Inferior parietal cortex (tissue), 1 donor: Measurements from ENCODE around the gene ONECUT3.
"Not testable (repeated sequence)": the region's sequence is repeated elsewhere in the genome, so short reads cannot be mapped to it uniquely, and the experiment has no call there.

Experiments
- DNase-seq: peaks from one replicate; pipeline ENCODE4 v3.0.0-alpha.2; 2016; ENCODE audit errors: extremely low spot score

Gene ONECUT3

DNA sequence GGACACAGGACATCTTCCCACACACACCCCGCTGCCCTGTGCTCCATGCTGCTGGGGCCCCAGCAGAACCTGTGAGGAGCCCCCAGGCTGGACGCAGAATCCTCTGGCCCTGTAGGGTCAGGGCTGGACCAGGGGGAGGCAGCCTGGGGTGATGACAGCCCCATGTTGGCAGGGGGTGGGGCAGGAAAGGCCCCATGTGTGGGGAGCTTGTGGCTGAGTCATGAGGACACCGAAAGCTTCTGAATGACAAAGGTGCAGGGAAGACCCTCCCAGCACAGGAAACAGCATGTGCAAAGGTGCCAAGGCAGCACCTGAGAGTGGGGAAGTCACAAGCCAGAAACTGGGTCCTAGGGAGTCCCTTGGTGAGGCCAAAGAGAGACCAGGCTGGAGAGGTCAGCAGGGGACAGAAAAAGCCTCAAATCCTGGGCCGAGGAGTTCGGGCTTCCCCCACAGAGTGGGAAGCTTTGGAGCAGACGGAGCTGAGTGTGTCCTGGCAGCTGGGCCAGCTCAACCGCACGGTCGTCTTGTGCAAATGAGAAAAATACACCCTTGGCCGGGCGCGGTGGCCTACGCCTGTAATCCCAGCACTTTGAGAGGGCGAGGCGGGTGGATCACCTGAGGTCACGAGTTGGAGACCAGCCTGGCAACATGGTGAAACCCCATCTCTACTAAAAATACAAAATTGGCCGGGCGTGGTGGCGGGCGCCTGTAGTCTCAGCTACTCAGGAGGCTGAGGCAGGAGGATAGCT lies 41.3 kb downstream of the ONECUT3 start:
- no peak for DNase-seq

DNA sequence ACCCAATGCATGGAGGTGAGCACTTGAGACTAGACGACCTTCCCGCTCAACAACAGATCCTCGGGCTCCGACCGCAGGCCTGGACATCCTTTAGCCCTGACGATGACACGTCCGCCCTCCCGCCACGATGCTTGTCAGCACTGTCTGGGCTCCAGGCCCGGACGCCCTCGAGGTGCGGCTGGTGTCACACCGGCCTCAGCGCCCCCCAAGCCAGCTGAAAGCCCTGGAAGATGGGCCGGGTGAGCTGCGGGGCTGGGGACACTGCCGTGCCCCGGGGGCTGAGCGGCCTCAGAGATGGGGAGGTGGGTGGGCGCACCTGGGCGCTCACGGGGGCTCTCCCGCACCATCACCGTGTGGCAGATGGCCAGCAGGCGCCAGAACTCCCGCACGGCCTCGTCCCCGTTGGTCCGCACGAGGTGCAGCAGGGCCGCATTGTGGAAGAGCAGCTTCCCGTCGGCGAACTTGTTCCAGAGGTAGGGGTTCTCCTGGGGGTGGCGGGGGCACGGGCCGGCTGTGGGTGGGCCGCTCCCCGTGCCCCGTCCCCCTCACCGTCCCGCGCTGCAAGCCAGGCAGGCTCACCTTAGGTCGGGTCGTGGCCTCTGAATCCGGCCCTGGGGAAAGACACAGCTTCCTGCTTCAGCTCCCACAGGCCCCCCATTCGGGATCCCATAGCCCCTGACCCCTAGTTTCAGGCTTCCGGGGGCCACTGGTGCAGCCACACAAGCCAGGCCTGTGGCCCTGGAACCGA lies 43.3 kb downstream of the ONECUT3 start:
- no peak for DNase-seq

GRCh38 chr19:1797313-1797712 lies 44.0 kb downstream of the ONECUT3 start:
- not testable (repeated sequence) for DNase-seq

- DNase-seq: no peak
These were observed 46.5 kb downstream of the ONECUT3 start for GRCh38 chr19:1799695-1800342.

- DNase-seq: no peak
These were observed 51.6 kb downstream of the ONECUT3 start for GRCh38 chr19:1804858-1805257.

DNA sequence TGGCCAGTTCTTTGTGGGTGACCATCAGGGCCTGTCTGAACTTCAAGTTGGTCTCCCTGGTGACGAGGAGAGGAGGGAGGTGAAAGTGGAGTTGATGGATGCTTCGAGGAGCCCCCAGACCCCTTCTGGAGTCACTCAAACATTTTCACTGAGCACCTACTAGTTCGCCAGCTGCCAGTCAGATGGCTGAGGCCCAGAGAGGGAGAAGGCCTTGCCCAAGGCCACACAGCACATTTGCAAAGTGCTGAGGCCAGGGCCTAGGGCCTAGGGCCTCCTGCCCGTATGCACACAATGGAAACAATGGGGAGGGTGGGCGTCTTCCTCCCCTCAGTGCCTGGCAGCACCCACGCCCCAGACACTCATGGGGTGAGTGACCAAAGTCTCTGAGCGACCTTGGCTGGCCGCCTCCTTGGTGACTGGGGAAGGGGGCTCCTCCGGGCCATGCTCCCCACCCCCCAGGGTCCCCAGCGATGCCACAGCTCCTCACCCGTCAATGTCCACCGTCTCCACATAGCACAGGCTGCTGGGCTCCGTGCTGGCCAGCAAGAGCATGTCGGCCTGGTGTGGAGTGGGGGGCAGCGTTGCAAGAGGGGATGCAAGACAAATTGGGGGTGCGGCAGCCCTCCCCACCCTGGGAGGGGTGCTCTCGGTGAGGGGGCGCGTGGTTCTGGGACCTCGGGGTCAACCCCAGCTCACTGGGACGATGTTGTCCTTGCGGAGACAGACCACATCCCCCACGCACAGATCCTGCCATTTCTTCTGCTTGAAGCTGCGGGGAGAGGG lies 52.3 kb downstream of the ONECUT3 start:
- no peak for DNase-seq

DNA sequence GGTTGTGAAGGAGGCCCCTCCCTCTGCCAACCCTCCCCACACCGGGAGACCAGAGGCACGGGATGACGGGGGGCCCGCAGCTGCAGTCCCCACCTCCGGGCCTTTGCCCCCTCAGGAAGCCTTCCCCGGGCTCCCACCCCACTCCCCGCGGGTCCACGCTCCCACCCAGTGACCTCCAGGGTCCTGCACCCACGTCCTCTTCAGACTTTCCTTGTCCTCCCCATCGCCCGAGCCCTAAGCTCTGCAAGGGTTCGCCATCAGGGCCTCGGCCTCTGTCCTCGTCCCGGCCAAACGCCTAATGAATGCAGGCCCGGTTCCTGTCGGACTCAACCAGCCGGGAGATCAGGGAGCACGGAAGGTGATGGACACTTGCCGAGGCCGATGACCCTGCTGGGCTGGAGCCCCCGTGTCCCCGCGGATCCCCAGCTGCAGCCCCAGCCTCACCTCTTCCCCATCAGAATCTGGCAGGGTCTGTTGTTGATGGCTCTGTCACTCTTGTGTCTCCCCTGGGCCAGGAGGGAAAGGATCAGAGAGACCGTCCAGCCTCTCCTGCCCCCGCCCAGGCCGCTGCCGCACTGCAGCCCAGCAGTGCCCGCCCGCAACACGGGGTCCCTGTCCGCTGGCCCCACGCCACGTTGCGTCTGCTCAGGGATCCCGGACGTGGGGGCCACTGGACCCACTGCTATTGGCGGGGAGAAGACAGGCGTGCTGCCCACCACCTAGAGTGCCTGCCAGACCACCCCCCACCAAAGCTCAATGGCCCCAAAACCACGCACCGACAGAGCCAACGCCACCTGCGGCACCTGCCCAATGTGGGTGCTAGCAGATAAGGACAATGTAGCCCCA lies 53.1 kb downstream of the ONECUT3 start:
- no peak for DNase-seq

DNA sequence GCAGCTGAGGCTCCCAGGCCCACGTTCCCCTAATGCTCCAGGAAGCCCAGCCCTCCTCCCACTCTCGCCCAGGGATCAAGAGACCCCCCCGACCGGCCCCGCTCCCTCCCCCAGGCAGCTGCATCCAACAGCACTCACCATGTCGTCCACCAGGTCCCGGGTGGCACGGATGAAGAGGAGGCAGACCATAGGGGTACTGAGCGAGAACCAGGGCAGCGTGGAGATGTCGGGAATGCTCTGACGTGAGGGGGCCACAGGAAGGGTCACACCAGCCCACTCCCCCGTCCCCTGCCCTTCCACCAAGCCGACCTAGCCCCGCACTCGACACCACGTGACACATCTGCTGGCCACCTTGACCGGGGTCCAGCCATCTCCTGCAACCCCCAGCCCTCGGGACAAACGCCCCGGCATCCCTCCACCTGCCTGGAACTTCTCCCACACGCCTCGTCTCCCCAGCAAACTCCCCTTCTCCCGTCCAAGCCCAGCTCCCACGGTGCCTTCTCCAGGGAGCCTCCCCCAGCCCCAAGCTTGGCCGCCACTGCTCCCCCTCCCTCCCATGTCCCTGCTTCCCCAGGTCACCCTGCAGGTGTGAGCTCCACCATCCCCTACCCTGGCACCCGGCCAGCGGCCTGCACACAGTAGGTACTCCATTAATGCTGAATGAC lies 53.9 kb downstream of the ONECUT3 start:
- DNase-seq: no peak

- DNase-seq: no peak
These were observed 54.5 kb downstream of the ONECUT3 start for GRCh38 chr19:1807695-1808394.

DNA sequence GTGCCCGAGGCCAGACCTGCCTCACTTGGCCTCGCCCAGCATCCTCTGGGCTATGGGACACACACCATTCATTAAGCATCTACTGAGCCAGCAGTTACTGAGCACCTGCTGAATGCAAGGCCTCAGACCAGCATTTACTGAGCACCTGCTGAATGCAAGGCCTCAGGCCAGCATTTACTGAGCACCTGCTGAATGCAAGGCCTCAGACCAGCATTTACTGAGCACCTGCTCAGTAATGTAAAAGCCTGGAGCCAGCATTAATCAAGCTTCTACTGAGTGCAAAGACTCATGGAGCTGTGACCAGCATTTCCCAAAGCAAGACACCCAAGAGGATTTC lies 55.1 kb downstream of the ONECUT3 start:
- DNase-seq: no peak

DNA sequence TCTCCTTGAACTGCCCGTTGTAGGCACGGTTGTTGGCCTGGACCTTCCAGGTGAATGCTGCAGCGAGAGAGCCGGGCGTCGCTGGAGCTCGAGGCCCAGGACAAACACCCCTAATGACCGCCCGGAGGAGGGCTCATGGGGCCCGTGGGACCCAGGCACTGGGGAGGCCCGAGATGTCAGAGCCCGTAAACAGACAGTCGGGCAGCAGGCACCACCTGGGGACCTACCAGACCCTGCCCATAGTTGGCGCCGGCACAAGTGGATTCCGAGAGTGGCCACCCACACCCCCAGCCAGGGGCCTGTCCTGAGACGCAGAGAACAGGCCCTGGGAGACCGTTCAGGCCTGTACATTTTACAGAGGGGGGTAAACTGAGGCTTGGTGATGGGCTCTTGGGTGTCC lies 56.4 kb downstream of the ONECUT3 start:
- DNase-seq: no peak

DNA sequence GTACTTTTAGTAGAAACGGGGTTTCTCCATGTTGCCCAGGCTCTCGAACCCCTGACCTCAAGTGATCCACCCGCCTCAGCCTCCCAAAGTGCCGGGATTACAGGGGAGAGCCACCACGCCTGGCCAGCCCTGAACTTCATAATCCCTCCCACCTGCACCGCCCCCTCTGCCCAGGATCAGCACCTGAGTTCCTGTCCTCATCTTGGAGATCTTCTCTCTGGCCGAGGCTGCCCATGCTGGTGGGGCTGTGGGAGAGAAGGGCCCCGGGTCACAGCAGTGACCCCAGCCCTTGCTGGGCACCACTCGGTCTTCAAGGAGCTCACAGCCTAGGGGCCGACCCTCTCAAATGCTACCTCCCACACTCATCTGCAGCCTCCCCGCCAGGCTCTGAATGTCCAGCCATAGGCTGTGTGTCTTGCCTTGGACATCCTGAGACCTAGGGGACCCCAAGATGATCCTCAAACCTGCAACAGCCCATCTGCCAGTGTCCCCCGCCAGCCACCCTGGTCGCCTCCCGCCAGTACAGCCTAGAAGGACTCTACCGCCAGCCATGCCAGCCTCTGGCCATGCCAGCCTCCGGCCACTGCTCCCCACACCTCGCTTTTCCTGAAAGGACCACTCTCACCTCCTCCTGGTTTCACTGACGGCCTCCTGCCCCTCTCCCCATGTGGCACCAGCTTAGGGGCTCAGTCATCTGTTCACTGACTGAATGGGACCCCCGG lies 57.3 kb downstream of the ONECUT3 start:
- no peak for DNase-seq

DNA sequence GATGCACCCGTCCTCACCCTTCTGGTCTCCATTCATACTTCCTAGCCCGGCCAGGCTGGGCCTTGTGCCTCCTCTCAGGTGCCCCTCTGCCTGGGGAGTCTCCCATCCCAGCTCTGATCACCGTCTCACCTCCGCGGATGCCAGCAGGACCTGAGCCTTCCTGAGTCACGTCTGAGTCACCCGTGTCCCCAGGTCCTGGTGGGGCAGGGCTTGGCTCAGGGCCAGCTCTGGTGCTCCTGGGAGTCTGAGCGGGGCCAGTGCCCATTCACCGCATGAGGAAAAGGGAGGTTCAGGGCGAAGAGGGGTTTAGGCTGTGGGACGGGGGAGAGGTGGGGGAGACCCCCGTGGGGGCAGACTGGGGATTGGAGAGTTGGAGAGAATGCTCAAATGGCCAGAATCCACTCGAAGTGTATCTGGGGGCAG lies 58.2 kb downstream of the ONECUT3 start:
- DNase-seq: no peak

- DNase-seq: no peak
These were observed 58.7 kb downstream of the ONECUT3 start, which contains the start of gene ATP8B3 for GRCh38 chr19:1811942-1812425. Gene ATP8B3 (minus strand): TSS chr19:1812276. CDS start chr19:1811736, 540 bp downstream.

GRCh38 chr19:1812426-1813191 lies 59.3 kb downstream of the ONECUT3 start:
- DNase-seq: peak; percentile 70

- no peak for DNase-seq
These were observed 60.2 kb downstream of the ONECUT3 start for GRCh38 chr19:1813192-1814182.

DNA sequence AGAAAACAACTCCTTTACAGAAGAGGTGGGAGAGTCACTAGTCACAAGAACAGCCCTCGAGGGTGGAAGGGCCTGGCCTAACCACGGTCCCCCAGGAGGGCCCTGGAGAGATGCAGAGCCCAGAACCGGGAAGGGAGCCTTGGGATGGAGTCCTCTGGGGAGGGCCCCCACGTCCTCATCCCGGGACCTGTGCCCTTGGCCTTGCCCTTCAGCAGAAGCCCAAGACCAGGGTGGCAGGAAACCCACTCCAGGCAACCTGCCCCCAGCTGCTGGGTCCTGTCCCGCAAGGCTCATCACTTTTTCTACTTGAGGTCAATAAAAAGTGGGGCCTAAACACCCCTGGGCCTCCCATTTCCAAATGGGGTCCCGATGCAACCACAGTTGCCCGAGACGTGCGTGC lies 61.1 kb downstream of the ONECUT3 start:
- DNase-seq: no peak
